Hippocampal formation (tissue), 2 donors: ENCODE data around the gene GALNT17.

Experiments used
- DNase-seq, 2 donors: peaks; one replicate each; lab custom pipeline; 2025; lab: John Stamatoyannopoulos, UW

The GALNT17 gene

GRCh38 chr7:71393661-71394060 is 261.7 kb downstream of the GALNT17 start:
- no peak for DNase-seq

- DNase-seq, result no peak
Observed at GRCh38 chr7:71402684-71403083, 270.7 kb downstream of the GALNT17 start.

DNA sequence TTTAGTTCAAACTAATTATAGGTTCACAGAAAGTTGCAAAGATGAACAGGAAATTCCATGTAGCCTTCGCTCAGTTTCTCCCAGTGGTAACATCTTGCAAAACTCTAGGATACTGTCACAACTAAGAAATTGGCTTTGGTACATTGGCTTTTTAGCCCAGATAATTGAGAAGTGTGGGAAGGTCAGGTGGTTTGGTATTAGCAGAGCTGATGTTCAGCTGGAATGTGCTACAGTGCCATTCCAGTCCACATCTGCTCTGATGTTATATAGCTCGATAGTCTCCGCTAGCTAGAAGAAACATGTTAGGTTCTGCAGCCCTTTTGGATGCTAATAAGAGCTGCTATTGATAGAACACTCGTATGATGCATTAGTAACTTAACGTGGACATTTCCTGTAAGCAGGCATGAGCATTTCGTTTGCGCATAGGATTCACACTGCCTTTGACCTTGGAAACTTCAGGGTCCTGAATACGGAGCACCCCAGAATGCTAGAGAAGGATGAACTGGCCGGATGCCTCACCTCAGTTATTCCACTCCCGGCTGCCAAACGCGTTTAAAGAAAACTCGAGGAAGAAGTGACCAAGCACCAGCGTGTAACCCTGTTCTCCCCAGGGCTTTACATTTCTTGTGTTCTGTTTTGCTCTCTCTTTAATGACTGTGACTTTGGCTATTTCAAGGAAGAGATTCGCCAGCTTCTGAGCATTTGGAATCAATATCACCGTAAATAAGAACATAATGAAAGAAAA is 271.4 kb downstream of the GALNT17 start:
- DNase-seq, result no peak

DNA sequence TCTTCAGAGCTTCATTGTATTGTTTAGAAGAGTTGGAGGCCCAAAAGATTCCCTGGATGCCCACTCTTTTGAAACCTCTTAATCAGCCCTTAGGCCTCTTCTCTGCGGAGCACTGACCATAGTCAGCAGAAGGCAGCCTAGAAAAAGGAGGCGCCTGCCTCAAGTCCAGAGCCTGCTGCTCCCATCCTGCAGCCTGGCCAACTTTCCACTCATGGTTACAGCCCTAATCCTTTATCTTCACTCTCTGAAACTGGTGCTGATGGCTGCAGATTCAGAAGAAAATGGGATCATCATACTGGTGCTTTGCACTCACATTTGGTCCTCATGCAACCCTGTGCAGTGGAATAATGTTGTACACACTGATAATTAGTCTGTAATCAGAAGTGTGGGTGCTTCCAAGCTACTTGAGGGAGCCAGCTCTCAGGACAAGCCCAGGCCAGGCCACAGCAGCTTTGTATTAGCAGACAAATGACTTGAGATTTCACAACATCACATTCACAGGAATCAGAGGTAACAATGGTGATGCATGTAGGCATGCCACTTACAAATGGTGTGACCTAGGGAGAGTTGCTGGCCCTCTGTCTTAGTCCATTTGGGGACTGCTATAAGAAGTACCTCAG is 272.9 kb downstream of the GALNT17 start:
- DNase-seq, result no peak

DNA sequence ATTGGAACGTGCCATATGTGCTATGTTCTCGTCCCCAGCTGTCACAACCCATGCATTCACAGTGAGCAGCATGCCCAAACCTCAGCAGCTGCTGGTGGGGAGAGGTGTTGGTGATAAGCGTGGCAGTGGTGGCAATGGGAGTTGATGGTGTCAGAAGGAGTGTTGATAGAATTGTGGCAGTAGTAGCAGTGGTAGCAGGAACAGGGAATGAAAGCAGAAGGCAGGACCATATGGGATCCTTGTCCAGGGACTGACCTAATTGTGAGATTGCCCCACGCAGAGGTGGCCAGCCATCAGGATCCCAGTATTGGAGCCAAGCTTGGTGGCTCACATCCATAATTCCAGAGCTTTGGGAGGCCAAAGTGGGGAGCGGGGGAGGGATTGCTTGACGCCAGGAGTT is 276.3 kb downstream of the GALNT17 start:
- DNase-seq, result no peak

- DNase-seq, result no peak
Observed at GRCh38 chr7:71409550-71410157, 277.7 kb downstream of the GALNT17 start.

- no peak for DNase-seq
Observed at GRCh38 chr7:71411475-71411874, 279.5 kb downstream of the GALNT17 start.

DNA sequence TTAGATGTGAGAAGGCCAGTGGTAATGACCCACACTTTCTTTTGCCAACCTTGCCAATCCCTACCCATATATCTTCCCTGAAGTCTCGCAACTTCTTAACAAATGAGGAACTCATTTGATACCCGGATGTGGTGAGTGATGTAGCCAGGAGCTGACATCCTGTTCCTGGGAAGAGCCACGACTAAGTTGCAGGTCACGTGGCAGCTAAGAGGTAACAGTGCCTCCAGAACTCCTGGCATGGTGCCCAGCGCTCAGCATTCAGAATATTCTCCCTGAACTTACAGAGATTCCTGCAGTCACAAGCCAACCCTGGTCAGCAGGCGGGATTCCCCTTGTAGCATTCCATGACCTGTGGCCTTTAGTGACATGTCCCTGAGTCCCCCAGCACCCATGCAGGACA is 282.5 kb downstream of the GALNT17 start:
- no peak for DNase-seq

- DNase-seq, result no peak
Observed at GRCh38 chr7:71419546-71420337, 287.8 kb downstream of the GALNT17 start.

DNA sequence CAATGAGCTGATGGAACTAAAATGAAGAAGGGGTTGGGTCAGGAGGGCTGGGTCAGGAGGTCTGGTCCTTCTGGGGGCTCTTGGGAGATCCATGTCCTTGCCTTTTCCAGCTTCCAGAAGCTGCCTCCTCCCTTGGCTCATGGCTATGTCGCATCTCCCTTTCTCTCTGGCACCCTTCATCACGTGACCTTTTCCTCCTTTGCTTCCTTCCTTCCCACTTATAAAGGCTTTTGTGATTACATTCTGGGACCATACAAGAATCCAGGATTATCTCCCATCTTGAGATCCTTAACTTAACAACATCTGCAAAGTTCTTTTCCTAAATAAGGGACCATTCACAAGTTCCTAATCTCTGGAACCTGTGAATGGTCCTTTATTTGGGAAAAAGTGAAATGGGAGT is 290.2 kb downstream of the GALNT17 start:
- no peak for DNase-seq

DNA sequence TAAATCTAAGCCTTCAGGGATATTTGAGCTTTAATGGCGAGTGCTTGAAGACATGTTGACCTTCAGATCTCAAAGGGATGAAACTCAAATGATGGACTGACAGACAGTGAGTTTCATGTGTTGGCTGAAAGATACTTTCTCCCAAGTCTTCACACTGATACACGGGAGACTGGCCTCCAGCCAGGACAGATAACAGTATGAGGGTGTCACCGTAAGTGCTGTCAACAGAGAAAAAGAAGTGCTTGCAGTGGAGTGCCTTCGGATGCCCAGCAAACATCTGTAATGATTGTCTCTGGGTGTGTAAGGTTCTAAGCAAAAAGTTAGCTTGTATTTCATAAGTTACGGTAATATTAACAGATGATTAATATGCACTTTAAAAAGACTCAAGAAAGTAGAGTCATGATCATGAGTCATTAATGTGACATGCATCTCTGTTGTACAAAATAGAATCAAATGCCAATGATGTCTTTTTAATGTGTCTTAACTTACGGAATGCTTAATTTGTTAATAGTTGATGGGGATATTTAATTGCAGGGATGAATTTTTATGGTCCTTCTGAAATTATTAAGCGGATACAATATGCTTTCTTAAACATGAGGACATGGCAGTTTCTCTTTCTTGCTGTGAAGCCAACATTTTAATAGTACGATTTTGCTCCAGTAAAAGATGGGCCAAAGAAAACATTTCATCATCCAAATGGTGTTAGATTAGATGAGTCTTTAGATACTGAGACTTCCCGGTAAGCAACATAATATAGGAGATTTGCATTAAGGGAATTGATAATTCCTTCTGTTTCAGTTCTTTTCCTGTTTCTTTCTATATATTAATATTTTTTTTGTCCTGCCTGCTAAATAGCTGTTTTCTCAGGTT is 292.5 kb downstream of the GALNT17 start:
- DNase-seq, result no peak

DNA sequence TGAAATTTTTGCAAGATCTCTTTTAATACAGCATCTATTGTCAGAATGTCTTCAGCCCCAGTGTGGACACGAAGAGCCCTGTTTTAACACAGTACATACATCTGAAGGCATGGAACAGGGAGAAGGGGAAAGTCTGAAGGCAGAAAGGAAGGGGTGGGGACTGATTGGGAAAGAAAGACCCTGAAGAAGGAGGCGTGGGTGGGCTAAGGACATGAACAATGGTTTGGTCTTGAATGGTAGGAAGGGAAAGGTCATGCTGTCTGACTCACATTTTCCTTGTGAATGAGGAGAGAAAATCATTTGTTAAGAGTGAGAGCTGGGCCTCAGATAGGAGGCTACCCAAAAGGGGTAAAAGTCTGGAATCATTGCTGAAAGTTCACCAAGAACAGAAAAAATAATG is 297.1 kb downstream of the GALNT17 start:
- no peak for DNase-seq

DNA sequence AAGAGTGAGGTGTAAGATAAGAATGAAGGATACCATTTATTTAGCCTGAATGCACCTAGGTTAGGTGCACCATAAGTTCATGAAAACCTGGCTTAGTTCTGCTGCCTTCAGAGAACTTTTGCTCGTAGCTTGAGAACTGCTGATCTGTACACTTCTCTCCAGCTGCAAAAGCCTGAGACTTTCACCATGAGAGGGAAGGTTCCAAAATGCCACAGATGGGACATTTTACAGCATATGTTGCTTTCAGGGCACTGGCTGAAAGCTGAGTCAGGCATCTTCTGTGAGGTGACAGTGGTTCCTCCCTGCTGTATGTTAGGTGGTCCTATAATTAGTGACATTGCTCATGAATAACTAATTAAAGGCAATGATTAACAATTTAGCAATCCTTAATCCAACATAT is 298.3 kb downstream of the GALNT17 start:
- no peak for DNase-seq

DNA sequence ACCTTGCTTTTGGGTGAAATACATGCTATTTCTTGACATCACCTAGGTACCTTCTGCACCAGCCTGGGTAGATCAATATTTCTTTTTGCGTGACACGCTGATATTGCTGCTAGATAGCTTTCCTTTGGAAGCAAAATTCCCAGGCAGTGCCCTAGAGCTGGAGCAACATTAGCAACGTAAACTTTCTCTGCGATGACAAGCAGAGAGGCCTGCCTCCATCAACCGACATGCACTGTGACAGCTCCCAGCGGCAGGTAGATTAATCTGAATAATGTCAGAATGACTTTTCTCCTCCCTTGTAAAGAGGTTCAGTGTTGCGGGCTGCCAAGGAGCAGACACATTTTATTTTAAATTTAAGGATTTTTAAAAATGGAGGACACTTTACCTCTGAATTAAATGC is 307.4 kb downstream of the GALNT17 start:
- no peak for DNase-seq

DNA sequence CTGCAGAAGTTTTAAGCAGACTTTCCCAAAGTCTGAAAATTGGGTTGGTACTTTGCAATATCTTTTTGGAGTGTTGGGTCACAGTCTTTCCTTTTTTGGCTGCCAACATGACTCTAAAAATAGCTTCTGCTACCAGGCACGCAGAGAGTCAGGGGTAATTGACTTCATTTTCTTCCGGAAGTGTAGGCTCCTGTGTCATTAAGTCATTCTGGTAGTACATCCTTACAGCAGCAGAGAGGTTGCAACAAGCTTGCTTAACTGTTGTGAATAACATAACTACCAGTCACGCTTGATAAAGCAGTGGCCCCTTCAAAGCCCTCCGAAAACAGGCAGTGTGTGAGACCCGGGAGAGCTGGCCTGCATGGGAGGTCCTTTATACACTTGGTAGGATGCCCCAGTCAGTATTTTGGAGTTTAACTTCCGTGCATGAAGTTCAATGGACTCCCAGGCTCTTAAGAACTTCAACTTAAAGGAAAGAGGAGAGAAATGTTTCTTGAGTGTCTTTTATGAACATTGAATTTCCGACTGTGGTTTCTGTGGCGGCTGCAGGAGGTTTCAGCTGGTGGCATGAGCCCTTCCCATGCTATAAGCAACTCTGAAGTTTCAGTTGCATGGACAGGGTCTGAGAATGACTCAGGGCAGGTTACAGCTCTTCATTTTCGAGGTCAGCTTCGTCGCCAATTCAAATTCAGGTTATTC is 310.7 kb downstream of the GALNT17 start:
- DNase-seq, result no peak

- DNase-seq, result no peak
Observed at GRCh38 chr7:71443191-71443530, 311.2 kb downstream of the GALNT17 start.

GRCh38 chr7:71444130-71444529 is 312.2 kb downstream of the GALNT17 start:
- no peak for DNase-seq

- DNase-seq, result no peak
Observed at GRCh38 chr7:71453630-71454029, 321.7 kb downstream of the GALNT17 start.

DNA sequence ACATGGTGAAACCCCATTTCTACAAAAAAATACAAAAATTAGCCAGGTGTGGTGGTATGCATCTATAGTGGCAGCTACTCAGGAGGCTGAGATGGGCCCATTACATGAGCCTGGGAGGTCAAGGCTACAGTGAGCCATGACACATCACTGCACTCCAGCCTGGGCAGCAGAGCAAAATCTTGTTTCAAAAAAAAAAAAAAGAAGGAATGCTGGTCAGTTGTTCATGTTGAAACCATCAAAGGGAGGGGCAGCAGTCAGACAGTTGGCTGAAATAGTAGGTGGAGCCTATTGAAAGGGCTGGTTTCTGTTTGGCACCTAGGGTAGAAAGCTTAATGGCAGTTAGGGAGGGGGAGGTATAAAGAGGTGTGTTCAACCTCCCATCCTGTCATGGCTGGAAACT is 323.0 kb downstream of the GALNT17 start:
- no peak for DNase-seq

DNA sequence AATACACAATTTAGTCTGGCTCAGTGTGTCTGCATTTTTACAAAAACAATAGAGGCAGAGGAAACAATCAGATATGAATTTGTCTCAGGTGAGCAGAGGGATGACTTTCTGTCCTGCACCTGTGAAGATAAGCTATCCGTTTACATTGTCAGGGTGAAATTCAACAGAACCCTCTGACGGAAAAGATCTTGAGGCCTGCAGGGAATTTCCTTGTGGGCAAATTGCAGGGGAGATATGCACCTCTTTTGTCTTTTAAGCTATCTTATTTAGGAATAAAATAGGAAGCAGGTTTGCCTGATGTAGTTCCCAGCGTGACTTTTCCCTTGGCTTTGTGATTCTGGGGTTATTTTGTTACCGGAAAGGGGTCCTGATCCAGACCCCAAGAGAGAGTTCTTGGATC is 325.1 kb downstream of the GALNT17 start:
- no peak for DNase-seq
